OCI-LY7 (cell line): ENCODE data around the gene SLC35G3.

ENCODE experiments used
- EZH2phosphoT487 ChIP-seq: fragments of 200-600 bp; sonication (generic); IDR thresholded peaks from 2 replicates; pipeline ENCODE4 v1.6.1; 2018; ENCODE audit warnings: low read depth, borderline replicate concordance, mild to moderate bottlenecking, mixed run types, antibody characterized with exemption, low read length, moderate library complexity, mixed read lengths
- TF ChIP-seq, protein P1 (sequence below): fragments of 200-600 bp; sonication (generic); conservative IDR thresholded peaks from 2 replicates; pipeline ENCODE4 v1.5.1; 2014; ENCODE audit warnings: mild to moderate bottlenecking, antibody characterized with exemption, low read length, moderate library complexity, mixed read lengths

DNA sequence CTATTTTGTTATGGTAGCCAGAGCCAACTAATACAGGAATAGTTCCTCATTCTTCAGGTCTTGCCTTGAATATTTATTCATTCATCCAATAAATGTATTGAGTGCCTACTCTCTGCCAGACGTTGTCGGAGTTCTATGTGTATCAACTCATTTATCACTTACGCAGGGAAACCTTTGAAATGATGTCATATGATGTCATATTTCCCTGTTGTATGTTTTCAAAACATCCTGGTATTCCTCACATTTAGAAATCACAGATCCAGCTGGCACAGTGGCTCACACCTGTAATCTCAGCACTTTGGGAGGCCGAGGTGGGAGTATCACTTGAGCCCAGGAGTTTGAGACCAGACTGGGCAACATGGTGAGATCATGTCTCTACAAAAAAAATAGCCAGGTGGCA is 49.4 kb downstream of the SLC35G3 start:
- TF ChIP-seq, protein P1, sequence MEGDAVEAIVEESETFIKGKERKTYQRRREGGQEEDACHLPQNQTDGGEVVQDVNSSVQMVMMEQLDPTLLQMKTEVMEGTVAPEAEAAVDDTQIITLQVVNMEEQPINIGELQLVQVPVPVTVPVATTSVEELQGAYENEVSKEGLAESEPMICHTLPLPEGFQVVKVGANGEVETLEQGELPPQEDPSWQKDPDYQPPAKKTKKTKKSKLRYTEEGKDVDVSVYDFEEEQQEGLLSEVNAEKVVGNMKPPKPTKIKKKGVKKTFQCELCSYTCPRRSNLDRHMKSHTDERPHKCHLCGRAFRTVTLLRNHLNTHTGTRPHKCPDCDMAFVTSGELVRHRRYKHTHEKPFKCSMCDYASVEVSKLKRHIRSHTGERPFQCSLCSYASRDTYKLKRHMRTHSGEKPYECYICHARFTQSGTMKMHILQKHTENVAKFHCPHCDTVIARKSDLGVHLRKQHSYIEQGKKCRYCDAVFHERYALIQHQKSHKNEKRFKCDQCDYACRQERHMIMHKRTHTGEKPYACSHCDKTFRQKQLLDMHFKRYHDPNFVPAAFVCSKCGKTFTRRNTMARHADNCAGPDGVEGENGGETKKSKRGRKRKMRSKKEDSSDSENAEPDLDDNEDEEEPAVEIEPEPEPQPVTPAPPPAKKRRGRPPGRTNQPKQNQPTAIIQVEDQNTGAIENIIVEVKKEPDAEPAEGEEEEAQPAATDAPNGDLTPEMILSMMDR = no peak
- no peak for TF ChIP-seq EZH2phosphoT487
